ENCODE results near the gene CAPN5.
A peak's percentile ranks its signal among the peaks of the same experiment; 100 is the strongest.

Gene CAPN5

GRCh38 chr11:77121876-77122575 lies 55.3 kb downstream of the CAPN5 start:
- DNase-seq, result no peak

- no peak for DNase-seq
Observed at GRCh38 chr11:77122576-77123212, 55.9 kb downstream of the CAPN5 start.

GRCh38 chr11:77123591-77123990 lies 56.8 kb downstream of the CAPN5 start:
- no peak for DNase-seq

- DNase-seq, result no peak
Observed at GRCh38 chr11:77124041-77124440, 57.3 kb downstream of the CAPN5 start.

GRCh38 chr11:77124488-77124887 lies 57.7 kb downstream of the CAPN5 start:
- DNase-seq, result no peak

GRCh38 chr11:77125191-77125590 lies 58.4 kb downstream of the CAPN5 start:
- no peak for DNase-seq

GRCh38 chr11:77125695-77126094 lies 58.9 kb downstream of the CAPN5 start:
- no peak for DNase-seq

- no peak for DNase-seq
Observed at GRCh38 chr11:77126156-77126775, 59.5 kb downstream of the CAPN5 start.

- peak; percentile 64 for DNase-seq
Observed at GRCh38 chr11:77126861-77127234, 60.1 kb downstream of the CAPN5 start.

GRCh38 chr11:77127235-77127911 lies 60.6 kb downstream of the CAPN5 start:
- peak; percentile 74 for DNase-seq

GRCh38 chr11:77127920-77128691 lies 61.3 kb downstream of the CAPN5 start, which contains the start of gene MYO7A:
Gene MYO7A (plus strand): TSS chr11:77128246. CDS start chr11:77130635, 2,389 bp downstream.
- DNase-seq, result peak; percentile 61

GRCh38 chr11:77129069-77129841 lies 62.5 kb downstream of the CAPN5 start:
- DNase-seq, result no peak

GRCh38 chr11:77129842-77130756 lies 63.3 kb downstream of the CAPN5 start:
- DNase-seq, result no peak

GRCh38 chr11:77130763-77131513 lies 64.2 kb downstream of the CAPN5 start:
- DNase-seq, result no peak

GRCh38 chr11:77131560-77131959 lies 64.8 kb downstream of the CAPN5 start:
- no peak for DNase-seq

GRCh38 chr11:77135069-77135468 lies 68.3 kb downstream of the CAPN5 start:
- DNase-seq, result no peak

- peak; percentile 38 for DNase-seq
Observed at GRCh38 chr11:77136074-77136473, 69.3 kb downstream of the CAPN5 start.

- no peak for DNase-seq
Observed at GRCh38 chr11:77136784-77137420, 70.1 kb downstream of the CAPN5 start.

GRCh38 chr11:77137421-77137820 lies 70.7 kb downstream of the CAPN5 start:
- DNase-seq, result no peak

All from DMS79 (cell line).